GM21526 (cell line): ENCODE data around the gene MEIOB.
"Not testable (repeated sequence)": the region's sequence is repeated elsewhere in the genome, so short reads cannot be mapped to it uniquely, and the experiment has no call there.

Source experiments
- ATAC-seq: cut with Tn5 transposase; IDR thresholded peaks from one replicate; pipeline ENCODE4 v1.9.1; 2021; ENCODE audit warnings: moderate library complexity; ENCODE audit not compliant: unreplicated experiment, low FRiP score

MEIOB gene

DNA sequence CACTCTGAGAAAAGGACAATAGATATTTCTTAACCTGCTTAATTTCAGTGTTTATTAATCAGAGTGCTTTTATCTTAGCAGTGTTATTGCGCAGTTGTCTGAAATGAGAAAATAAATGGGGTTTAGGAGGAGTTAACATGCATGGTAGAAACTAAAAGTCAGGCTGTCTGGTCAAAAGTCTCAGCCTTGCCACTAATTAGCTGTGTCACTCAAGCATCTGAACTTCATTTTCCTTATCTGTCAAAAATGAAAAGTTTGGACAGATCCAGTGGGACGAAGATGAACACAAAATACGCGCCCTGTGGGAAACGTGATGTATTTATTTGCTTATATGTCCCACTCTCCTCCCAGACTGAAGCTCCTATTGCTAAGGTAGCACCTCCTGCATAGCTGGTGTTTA, 6.3 kb upstream of the MEIOB start:
- ATAC-seq: no peak

DNA sequence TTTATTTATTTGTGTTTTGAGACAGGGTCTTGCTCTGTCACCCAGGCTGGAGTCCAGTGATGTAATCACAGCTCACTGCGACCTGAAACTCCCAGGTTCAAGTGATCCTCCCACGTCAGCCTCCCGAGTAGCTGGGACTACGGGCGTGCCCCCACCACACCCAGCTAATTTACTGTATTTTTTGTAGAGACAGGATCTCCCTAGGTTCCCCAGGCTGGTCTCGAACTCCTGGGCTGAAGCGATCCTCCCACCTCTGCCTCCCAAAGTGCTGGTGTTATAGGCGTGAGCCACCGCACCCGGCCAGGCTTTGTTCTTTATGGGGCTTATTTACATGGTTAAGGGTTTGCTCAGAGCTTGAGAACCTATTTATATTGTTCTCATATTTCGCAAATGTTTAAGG, 5.8 kb upstream of the MEIOB start:
- ATAC-seq: no peak

DNA sequence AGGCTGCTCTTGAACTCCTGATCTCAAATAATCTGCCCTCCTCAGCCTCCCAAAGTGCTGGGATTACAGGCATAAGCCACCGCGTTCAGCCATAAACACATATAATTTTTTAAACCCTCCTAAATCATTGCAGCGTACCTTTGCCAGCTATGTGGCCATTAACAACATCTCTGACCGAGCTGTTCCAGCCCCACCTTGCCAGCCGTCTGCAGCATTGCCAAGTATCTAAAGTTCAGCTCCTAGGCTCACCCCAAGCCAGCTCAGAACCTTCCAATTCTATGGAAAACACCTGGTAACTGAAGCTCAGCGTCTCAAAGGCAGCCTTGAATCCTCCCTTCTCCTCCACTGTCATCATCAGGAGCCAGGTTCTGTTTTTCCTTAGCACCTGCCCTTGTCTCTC, 5.1 kb upstream of the MEIOB start:
- ATAC-seq: no peak

DNA sequence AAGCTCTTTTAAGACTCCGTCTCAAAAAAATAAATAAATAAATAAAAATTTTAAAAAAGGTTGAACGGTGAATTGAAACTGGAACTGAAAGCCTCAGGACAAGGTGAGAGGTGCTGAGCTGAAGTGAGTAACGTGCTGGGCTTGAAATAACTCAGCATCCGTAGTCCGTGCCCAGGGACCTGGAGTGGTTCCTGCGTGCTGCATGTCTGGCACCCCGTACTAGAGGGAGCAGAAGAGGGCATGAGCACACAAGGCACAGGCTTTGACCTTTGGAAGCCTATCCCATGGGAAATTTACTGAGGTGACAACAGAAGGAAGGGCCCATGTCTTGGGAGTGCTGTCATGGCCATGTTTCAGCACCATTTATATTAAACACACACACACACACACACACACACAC, 4.5 kb upstream of the MEIOB start:
- no peak for ATAC-seq

DNA sequence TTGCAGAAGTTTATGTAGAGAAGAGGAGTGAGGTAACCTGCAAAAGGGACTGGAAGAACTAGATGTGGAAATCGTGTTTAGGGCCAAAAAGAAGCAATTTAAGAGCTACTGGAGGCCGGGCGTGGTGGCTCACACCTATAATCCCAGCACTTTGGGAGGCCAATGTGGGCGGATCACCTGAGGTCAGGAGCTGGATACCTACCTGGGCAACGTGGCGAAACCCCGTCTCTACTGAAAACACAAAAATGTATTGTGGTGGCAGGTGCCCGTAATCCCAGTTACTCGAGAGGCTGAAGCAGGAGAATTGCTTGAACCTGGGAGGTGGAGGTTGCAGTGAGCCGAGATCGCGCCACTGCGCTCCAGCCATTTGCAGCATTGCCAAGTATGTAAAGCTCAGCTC, 4.1 kb upstream of the MEIOB start:
- not testable (repeated sequence) for ATAC-seq

DNA sequence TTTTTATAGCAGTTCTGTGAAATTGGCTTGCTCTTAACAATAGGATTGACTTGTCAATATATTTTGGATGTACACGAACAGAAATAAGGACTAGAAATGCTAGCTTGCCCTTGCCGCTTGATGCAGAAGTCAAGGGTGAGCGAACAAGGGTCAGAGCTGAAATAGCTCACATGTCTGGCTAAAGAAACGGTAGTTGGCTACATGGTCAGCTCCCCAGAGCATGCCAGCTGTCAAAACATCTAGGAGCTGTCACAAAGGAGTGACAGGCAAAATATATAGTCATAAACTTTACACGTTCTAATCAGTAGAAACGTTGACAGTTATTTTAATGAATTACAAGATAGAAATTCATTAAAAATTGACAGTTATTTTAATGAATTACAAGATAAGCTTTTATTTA, 2.9 kb upstream of the MEIOB start:
- ATAC-seq: no peak

DNA sequence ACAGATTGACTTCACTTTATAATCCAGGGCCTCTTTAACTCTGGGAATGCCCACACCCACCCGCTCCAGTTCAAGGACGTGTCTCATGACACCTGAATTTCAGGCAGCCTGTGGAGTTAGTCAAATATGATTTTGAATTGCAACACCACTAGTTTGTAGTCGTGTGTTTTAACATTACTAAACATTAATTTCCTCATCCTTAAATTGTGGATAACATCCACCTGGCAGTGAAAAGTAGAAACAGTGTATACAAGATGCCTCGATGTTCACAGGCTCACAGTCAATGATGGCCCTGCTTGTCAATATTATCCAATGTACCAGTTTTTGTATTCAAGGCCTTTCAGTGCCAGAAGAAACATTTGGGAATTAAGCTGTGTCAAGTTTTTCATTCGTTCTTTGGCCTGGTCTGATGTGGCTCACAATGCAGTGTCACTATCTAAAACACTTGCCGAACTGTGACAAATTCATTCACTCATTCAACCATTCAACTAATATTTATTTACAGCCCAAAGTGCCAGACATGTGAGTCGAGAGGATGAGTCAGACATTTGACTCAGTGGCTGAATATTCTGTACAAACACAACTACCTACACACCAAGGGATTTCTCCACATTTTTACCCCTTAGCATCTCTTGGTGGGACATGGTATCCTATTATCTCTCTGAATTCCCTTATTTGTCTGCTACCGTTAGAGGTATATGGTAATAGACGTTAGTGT, 1.4 kb downstream of the MEIOB start:
- ATAC-seq: no peak

DNA sequence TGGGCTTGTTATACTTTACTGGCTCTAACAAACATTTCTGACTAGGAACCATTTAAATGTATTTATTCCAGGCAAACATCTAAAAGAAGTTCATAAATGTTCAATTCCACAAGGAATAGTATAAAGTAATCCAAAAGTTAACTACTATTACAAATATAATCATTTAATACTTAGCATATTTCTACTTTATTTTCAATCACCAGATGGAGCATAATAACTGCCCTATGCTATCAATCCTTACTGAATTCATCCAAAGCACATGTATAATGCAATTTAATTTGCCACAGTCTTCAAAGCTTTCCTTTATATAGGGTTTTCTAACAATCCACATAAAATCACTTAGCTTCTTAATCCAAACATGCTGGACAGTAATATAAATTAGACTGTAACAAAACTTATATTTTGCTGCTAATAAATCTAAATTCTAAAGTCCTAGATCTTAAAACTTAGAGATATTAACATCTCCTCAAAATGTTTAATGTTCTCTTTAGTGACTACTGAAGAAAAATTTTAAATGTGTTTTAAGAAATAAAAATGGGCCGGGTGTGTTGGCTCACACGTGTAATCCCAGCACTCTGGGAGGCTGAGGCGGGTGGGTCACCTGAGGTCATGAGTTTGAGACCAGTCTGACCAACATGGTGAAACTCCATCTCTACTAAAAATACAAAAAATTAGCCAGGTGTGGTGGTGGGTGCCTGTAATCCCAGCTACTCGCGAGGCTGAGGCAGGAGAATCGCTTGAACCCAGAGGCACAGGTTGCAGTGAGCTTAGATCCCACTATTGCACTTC, 5.9 kb downstream of the MEIOB start:
- ATAC-seq: no peak

DNA sequence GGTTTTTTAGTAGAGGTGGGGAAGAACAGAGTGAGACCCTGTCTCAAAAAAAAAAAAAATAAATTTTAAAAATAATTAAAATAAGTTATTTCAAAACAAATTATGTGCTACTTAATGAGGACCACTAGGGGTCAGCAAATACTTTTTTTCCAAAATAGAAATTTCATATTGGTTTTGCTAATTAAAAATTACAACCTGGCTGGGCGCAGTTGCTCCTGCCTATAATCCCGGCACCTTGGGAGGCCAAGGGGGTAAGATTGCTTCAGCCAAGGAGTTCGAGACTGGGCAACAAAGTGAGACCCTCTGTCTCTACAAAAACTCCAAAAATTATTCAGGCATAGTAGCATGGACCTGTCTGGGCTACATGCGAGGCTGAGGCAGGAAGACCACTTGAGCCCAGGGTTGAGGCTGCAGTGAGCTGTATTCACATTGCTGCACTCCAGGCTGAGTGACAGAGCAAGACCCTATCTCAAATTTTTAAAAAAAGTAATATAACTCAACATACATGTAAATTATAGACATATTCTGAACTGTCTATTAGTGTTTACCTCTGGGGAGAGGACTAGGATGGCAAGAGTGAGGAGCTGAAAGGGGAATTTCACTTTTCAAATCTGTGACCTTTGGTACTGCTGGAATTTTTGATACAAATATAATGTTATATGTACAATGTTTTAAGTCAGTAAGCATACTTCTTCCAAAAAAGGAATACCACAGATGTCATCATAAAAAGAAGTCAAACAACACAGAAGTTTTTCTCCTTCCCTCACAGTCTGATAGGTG, 8.1 kb downstream of the MEIOB start:
- ATAC-seq: no peak

DNA sequence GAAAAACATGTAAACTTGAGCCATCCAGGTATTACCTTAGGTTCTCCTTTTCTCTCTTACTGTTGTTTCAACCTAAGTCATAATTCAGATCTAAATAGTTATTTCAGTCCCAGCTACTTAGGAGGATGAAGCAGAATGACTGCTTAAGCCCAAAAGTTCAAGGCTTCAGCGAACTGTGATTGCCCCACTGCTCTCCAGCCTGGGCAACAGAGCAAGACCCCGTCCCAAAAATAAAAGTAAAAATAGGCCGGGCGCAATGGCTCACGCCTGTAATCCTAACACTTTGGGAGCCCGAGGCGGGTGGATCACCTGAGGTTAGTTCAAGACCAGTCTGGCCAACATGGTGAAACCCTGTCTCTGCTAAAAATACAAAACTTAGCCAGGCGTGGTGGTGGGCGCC, 9.6 kb downstream of the MEIOB start:
- ATAC-seq: no peak

DNA sequence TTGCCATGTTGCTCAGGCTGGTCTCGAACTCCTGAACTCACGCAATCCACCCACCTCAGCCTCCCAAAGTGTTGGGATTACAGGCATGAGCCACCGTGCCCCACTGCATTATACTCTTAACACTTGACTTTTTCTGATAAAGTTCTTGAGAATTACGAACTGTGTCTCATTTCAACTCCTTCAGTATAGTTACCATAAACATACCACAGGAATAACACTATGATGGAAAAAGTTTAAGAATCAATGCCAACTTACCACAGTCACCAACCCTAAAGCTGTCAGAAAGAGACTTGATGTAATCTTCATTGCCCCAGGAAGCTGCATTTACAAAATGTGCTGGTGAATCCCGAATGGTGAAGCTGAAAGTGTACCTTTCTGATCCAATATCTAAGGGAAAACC, 10.2 kb downstream of the MEIOB start:
- ATAC-seq: no peak

DNA sequence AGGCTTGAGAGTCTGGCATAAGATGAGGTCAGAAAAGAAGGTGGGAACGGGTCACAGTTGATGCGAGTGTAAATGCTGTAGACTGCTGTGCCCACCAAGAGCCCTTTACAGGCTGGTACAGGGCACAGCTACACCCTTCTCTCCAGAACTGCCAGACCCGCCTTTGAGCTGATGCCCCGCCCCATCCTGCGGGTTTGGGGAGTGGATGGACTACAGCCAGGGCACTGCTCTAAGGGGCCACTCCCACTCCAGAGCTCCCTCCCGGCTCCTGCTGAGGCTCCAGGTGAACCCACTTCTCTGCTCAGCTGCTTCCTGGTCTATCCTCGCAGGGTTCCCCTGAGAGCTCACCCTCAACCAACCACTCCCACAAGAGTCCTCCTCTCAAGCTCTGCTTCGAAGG, 12.3 kb downstream of the MEIOB start:
- no peak for ATAC-seq

DNA sequence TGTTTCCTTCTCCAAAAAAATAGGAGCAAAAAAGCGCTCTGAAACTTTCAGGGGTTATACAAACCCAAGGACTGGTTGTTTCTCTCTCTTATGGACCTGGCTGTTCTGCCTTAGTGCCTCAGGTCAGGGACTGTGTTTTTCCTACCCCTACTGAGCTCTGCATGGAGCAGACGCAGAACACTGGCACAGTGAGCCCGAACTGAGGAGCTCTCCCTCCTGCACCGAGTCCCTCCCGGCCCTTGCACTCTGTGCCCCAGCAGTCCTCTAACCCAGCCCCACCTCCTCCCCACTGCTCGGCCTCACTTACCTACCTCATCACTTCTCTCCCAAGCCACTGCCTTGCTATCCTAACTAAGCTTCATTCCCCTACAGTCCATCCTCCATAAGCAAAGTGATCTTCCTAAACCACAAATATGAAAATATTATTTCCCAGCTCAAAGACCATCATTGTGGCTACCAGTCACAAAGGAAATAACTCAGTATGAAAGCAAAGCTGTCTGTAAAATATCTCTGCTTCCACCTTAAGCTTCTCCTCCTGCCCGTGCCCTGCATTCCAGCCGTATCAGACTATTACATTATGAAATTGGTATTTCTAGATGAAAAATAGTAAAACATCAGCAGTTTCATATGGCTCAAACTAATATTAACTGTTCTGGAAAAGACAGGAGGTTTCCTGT, 13.6 kb downstream of the MEIOB start:
- no peak for ATAC-seq

DNA sequence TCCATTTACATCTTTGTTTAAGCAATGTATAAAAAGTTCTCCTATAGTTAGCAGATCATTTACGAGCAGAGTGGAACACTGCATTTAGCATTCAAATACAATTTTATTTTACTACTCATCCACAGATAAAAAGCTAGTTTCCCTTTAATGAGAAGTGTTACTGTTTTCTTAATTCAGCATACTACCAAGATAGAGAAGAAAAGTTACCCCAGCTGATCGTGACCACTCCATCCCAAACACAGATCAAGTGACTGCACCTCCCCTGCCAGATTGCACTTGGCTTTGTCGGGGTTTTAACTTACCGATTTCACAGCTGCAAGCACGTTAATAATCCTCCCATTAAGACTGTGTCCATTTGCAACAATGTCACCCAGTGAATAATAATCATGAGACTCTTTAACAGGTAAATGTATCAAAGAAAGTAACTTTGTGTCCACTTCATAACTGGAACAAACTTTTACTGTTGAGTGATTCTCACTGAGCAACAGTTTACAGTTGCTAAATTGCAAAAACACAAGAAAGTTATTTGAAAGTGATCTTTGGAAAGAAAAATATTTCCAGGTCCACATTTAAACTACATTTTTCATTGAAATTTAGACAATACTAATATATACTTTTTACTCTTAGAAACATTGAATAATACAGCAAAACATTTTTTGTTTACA, 14.4 kb downstream of the MEIOB start:
- ATAC-seq: no peak

DNA sequence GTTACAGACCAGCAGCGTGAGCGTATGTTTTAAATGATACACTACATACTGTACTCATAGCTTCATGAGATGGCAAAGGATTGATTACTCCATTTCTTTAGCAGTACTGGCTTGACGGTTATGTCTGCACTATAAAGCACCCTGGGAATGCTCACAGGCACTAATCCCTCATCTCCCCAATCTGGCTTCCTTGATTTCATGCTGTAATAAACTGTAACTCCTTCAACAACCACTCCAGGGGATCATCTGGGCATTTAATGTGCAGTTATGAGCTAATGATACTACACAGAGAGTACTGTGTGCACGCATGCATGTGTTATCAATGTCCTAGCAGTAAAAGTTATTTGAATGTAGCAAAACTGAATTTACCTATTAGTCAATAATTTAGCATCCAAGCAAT, 20.2 kb downstream of the MEIOB start:
- ATAC-seq: no peak

DNA sequence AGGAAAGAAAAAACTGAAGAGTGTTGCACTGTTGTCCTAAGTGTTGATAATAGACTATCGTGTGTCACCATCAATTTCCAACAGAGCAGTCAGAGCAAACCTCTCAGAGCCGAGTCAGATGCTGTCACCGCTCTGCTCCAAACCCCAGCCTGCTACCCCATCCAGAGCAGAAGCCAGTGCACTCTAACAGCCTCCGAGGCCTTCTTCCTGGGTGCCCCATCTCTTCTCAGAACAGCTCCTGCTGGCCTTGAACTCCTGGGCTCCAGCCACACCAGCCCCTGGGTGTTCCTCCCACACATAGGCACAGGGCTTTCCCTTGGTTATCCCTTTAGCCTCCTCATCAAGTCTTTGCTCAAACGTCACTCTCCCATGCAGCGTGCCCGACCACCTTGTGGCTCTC, 21.0 kb downstream of the MEIOB start:
- no peak for ATAC-seq

DNA sequence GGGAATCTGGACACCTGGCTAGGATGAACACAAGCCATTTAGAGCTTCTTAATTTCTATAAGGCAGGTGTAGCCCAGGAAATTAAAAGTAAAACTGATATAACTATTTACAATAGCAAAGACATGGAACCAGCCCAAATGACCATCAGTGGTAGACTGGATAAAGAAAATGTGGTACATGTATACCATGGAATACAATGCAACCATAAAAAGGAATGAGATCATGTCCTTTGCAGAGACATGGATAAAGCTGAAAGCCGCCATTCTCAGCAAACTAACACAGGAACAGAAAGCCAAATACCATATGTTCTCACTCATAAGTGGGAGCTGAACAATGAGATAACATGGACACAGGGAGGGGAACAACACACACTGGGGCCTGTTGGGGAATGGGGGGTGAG, 25.5 kb downstream of the MEIOB start:
- ATAC-seq: no peak

DNA sequence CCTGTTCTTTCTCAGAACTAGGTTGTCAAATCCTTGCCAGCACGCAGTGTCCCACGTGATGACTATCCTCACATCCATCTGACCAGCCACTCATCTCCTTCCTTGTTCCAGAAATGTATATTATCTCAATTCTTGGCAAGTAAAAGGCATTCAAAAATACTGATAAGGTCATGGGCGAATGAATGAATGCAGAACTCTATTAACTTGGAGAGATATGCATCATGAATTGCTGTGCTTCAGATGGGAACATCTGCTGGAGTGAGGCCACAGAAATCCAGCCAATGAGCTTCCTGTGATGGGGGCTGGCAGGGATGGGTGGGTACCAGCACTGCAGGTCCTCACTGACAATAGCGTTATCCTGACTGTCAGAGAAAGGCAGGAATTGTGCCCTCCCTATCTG, 26.0 kb downstream of the MEIOB start:
- ATAC-seq: no peak

DNA sequence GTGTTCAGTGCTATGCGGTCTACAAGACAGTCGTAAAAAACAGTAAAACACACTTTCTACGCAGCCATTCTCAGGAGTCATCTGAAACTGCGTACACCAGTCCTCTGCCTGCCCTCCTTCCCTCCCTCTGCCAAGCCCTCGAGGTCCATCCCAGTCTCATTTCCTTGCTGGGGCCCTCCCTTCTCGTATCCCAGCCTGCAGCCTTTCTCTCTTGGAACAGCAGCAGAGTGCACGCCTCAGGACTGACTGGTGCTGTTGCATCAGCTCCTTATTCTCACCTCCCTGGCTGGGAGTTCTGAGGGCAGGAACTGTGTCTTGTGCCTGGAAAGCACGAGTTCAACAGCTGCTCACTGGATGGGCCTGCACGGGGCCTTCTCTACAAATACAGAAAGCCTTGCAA, 32.4 kb downstream of the MEIOB start:
- no peak for ATAC-seq

DNA sequence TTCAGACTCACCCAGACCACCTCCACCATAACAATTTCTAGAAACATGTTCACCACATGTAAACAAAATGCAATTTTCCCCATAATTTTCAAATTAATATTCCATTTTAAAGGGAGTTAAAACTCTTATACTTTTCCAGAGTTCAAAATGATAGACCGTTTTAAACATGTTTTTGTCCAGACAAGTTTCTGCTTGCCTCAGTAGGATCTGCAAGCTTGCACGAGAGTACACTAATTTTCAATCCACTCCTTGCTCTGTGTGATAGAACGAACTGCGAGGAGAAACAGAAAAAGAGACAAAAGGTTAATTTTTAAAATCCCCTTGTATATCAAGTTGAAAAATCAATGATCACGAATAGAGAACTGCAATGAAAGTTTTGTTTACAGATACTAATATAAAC, 37.9 kb downstream of the MEIOB start:
- ATAC-seq: no peak
